ENCODE results near the gene KRT81. TPM values are rescaled to one million over a fixed set of nuclear protein-coding genes. Genes with fewer than 3 reads are reported as not detected.

Gene KRT81
- total and polyA plus RNA-seq, 4 donors: 0.02 to 0.61 (median 0.23) TPM

DNA sequence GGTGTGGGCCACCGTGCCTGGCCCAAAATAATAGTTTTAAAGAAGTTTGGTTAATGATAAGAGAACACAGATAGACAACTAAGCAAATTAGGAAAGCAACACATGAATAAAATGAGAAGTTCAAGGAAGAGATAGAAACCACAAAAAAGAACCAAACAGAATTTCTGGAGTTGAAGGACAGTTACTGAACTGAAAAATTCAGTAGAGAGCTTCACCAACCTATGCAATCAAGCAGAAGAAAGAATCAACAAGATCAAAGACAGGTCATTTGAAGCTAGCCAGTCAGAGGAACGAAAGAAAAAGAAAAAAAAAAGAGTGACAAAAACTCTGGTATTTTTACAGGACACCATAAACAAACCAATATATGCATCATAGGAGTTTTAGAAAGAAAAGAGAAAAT is 45.3 kb upstream of the KRT81 start:
- Histone ChIP-seq H3K36me3 (ENCODE audit: control insufficient read depth in 4 of 4, insufficient read depth in 4 of 4, low read length in 4 of 4) (no peaks in the 10 kb centered on the region), H3K9me3 (ENCODE audit: control insufficient read depth in 4 of 4, insufficient read depth in 3 of 4, low read length in 3 of 4) (peaks cover 0 to 10% (median 3%) of the 10 kb centered on the region in 4 donors), H3K9ac (ENCODE audit: insufficient read depth in 1 of 2, low read length in 2 of 2) (no peak overlapping the region), H3K27me3 (ENCODE audit: control insufficient read depth in 3 of 3, insufficient read depth in 3 of 3, low read length in 2 of 3) (no peaks in the 10 kb centered on the region), H3K4me3 (no peak overlapping the region), H3K4me1 (ENCODE audit: control insufficient read depth in 5 of 5, insufficient read depth in 5 of 5, low read length in 5 of 5) (no peaks in the 10 kb centered on the region), H3K27ac (ENCODE audit: low read depth in 1 of 2, low read length in 1 of 2) (no peak overlapping the region)
- DNase-seq: no peak
- TF ChIP-seq, protein P1, sequence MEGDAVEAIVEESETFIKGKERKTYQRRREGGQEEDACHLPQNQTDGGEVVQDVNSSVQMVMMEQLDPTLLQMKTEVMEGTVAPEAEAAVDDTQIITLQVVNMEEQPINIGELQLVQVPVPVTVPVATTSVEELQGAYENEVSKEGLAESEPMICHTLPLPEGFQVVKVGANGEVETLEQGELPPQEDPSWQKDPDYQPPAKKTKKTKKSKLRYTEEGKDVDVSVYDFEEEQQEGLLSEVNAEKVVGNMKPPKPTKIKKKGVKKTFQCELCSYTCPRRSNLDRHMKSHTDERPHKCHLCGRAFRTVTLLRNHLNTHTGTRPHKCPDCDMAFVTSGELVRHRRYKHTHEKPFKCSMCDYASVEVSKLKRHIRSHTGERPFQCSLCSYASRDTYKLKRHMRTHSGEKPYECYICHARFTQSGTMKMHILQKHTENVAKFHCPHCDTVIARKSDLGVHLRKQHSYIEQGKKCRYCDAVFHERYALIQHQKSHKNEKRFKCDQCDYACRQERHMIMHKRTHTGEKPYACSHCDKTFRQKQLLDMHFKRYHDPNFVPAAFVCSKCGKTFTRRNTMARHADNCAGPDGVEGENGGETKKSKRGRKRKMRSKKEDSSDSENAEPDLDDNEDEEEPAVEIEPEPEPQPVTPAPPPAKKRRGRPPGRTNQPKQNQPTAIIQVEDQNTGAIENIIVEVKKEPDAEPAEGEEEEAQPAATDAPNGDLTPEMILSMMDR (IDR thresholded peaks at IDR 0.05; ENCODE audit: control extremely low read depth, extremely low read depth): no peak
- 83 to 94% methylated on average over 2 of the region's 2 CpGs for WGBS, 2 donors
- ATAC-seq (ENCODE audit: insufficient read depth, low FRiP score): no peak

DNA sequence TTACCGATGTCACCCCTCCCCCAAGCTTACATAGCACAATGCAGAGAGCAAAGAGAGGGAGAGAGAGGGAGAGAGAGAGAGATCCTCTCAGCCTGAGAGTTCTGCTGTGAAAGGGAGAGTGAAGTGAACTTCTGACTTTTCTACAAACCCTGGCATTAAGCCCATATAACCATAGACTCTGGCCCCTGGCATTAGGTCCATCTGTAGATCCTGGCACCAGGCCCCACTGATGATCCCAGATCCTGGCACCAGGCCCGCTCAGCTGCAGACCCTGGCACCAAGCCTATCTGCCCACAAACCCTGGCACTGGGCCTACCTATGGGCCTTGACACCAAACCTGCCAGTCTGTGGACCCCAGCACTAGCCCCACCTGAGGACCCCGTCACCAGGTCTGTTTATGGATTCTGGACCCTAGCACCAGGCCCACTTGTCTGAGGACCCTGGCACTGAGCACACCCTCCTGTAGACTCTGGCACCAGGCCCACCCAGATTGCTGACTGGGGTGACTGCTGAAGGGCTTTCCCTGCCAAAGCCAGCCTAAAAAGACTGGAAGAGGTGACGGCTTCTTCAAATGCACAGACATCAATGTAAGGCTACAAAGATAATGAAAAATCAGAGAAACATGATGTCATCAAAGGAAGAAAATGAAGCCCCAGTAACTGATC is 44.4 kb upstream of the KRT81 start:
- TF ChIP-seq, protein P1 (IDR thresholded peaks at IDR 0.05; ENCODE audit: control extremely low read depth, extremely low read depth): no peak
- Histone ChIP-seq H3K9me3 (ENCODE audit: control insufficient read depth in 4 of 4, insufficient read depth in 3 of 4, low read length in 3 of 4) (peaks cover 0 to 10% (median 3%) of the 10 kb centered on the region in 4 donors), H3K36me3 (ENCODE audit: control insufficient read depth in 4 of 4, insufficient read depth in 4 of 4, low read length in 4 of 4) (no peaks in the 10 kb centered on the region), H3K4me1 (ENCODE audit: control insufficient read depth in 5 of 5, insufficient read depth in 5 of 5, low read length in 5 of 5) (no peaks in the 10 kb centered on the region), H3K9ac (ENCODE audit: insufficient read depth in 1 of 2, low read length in 2 of 2) (no peak overlapping the region), H3K4me3 (no peak overlapping the region), H3K27me3 (ENCODE audit: control insufficient read depth in 3 of 3, insufficient read depth in 3 of 3, low read length in 2 of 3) (no peaks in the 10 kb centered on the region), H3K27ac (ENCODE audit: low read depth in 1 of 2, low read length in 1 of 2) (no peak overlapping the region)
- ATAC-seq (ENCODE audit: insufficient read depth, low FRiP score): no peak
- 87 to 90% methylated on average over 4 of the region's 4 CpGs for WGBS, 2 donors
- no peak for DNase-seq

DNA sequence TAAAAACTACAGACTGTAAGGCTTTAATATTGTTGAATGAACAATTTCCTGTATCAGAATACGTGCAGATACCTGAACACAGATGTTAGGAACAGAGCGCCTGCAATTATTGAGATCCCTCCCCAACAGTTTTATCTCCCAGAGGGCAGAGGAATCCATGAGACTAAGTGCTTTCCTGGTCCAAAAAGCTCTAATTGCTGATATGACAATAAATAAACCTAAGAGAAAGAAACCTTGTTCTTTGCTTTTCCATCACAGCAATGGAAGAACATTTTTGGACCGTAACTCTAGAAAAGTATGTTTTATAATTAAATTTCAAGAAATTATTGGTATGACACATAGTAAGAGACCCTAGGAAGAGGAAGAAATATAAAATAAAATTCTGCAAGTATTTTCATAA is 42.9 kb upstream of the KRT81 start:
- H3K9ac ChIP-seq (ENCODE audit: insufficient read depth in 1 of 2, low read length in 2 of 2): no peak overlapping the region
- no peaks in the 10 kb centered on the region for H3K36me3 ChIP-seq (ENCODE audit: control insufficient read depth in 4 of 4, insufficient read depth in 4 of 4, low read length in 4 of 4)
- TF ChIP-seq, protein P1 (IDR thresholded peaks at IDR 0.05; ENCODE audit: control extremely low read depth, extremely low read depth): no peak
- DNase-seq (no peak), ATAC-seq (ENCODE audit: insufficient read depth, low FRiP score) (no peak)
- WGBS, 2 donors: 87 to 89% methylated on average over 3 of the region's 3 CpGs
- H3K9me3 ChIP-seq (ENCODE audit: control insufficient read depth in 4 of 4, insufficient read depth in 3 of 4, low read length in 3 of 4): peaks cover 0 to 10% (median 3%) of the 10 kb centered on the region in 4 donors
- H3K4me3 ChIP-seq: no peak overlapping the region
- no peak overlapping the region for H3K27ac ChIP-seq (ENCODE audit: low read depth in 1 of 2, low read length in 1 of 2)
- no peaks in the 10 kb centered on the region for H3K27me3 ChIP-seq (ENCODE audit: control insufficient read depth in 3 of 3, insufficient read depth in 3 of 3, low read length in 2 of 3)
- H3K4me1 ChIP-seq (ENCODE audit: control insufficient read depth in 5 of 5, insufficient read depth in 5 of 5, low read length in 5 of 5): no peaks in the 10 kb centered on the region

DNA sequence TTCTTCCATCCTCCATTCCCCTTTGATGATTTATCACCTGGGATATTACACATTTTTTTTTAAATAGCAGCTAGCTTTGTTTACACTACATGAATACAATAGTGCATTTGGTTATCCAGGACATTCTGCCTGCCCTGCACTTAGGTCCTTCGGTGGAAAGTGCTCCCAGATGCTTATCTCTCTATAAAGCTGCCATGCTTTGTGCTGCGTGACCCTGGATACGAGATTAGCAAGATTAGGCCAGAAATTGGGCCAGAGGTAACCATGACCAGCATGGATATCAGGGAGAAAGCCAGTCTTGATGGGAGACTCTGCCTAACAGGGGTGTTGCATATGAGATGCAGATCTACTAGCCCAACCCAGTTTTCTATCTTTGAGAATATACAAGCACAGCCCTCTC is 42.0 kb upstream of the KRT81 start:
- Histone ChIP-seq H3K4me1 (ENCODE audit: control insufficient read depth in 5 of 5, insufficient read depth in 5 of 5, low read length in 5 of 5) (no peaks in the 10 kb centered on the region), H3K9ac (ENCODE audit: insufficient read depth in 1 of 2, low read length in 2 of 2) (no peak overlapping the region), H3K27ac (ENCODE audit: low read depth in 1 of 2, low read length in 1 of 2) (no peak overlapping the region), H3K9me3 (ENCODE audit: control insufficient read depth in 4 of 4, insufficient read depth in 3 of 4, low read length in 3 of 4) (peaks cover 0 to 10% (median 3%) of the 10 kb centered on the region in 4 donors), H3K4me3 (no peak overlapping the region), H3K36me3 (ENCODE audit: control insufficient read depth in 4 of 4, insufficient read depth in 4 of 4, low read length in 4 of 4) (no peaks in the 10 kb centered on the region), H3K27me3 (ENCODE audit: control insufficient read depth in 3 of 3, insufficient read depth in 3 of 3, low read length in 2 of 3) (no peaks in the 10 kb centered on the region)
- ATAC-seq (ENCODE audit: insufficient read depth, low FRiP score) (no peak), DNase-seq (no peak)
- TF ChIP-seq, protein P1 (IDR thresholded peaks at IDR 0.05; ENCODE audit: control extremely low read depth, extremely low read depth): no peak
- WGBS, 2 donors: 53 to 70% methylated on average over 3 of the region's 3 CpGs
